Choroid plexus epithelial cell (primary cell): ENCODE results near the gene SYNJ1.

Experiments
- DNase-seq: peaks from one replicate; pipeline ENCODE4 v3.0.0-alpha.2; 2010; ENCODE audit warnings: low read depth
- H3K4me3 ChIP-seq: 2 replicates; pipeline ENCODE4 v1.5.1; 2011; ENCODE audit warnings: low read depth, mild to moderate bottlenecking, control low read depth, low read length, moderate library complexity
- TF ChIP-seq, protein P1 (sequence below): conservative IDR thresholded peaks from 2 replicates; pipeline ENCODE4 v1.5.1; 2011; ENCODE audit warnings: low read depth, mild to moderate bottlenecking, control low read depth, inconsistent platforms, low read length, moderate library complexity

Gene SYNJ1

DNA sequence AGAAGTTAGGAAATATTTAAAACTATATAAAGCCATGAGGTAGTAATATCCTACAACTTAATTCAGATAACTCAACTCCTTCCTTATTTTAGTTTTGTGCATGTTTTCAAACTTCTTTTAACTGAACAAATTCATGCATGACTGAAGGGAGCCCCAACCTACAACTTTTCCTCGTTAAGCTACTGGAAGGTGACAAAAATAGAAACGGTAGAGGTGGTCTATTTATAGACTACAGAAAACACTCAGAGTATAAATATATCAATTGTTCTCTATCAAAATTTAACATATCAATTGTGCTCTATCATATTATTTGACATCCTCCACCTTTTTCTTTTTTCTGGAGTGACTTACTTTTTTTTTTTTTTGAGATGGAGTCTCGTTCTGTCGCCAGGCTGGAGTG lies 16.8 kb downstream of the SYNJ1 start:
- no peak for DNase-seq
- no peak overlapping the region for H3K4me3 ChIP-seq
- TF ChIP-seq, protein P1, sequence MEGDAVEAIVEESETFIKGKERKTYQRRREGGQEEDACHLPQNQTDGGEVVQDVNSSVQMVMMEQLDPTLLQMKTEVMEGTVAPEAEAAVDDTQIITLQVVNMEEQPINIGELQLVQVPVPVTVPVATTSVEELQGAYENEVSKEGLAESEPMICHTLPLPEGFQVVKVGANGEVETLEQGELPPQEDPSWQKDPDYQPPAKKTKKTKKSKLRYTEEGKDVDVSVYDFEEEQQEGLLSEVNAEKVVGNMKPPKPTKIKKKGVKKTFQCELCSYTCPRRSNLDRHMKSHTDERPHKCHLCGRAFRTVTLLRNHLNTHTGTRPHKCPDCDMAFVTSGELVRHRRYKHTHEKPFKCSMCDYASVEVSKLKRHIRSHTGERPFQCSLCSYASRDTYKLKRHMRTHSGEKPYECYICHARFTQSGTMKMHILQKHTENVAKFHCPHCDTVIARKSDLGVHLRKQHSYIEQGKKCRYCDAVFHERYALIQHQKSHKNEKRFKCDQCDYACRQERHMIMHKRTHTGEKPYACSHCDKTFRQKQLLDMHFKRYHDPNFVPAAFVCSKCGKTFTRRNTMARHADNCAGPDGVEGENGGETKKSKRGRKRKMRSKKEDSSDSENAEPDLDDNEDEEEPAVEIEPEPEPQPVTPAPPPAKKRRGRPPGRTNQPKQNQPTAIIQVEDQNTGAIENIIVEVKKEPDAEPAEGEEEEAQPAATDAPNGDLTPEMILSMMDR: no peak

DNA sequence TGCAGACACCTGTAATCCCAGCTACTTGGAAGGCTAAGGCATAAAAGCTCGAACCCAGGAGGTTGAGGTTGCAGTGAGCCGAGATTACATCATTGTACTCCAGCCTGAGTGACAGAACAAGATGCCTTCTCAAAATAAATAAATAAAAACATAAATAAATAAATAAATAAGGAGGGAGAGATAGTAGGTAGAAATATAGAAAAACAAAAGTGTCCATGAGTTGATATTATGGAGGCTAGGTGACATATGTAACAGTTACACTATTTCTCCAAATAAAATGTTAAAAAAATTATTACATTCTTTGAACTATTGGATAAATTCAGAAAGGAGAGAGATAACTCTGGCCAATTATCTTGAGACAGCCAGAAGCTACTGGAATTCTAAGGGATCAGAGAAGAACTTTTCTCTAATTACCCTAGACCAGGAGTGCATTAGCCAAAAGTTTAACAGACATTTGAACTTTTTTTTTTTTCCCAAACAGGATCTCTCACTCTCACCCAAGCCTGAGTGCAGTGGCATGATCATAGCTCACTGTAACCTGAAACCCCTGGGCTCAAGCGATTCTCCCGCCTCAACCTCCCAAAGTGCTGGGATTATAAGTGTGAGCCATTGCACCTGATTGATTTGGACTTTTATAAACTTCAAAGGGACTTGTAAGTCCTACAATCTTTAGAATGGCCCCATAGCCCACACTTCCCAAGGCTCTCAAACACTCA lies 17.6 kb downstream of the SYNJ1 start:
- H3K4me3 ChIP-seq: no peak overlapping the region
- TF ChIP-seq, protein P1: no peak
- DNase-seq: no peak

DNA sequence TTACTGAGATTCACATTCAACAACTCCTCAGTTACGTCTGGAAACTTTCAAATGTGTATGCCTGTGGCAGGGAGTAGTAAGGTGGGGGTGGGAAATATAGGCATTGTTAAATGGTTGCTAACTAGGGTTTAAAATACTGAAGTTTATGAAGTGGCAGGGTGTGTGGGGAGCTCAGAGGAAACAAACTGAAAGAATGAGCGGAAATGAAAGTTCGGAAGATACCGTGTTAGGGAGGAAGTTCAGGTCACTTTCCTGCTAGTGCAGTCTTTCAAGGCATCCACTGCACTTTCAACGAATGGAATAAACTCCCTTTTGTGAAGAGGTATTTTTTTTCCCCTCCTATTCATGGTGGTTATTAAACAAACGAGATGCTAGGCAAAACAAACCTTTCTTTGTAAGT lies 19.7 kb downstream of the SYNJ1 start:
- no peak for DNase-seq
- H3K4me3 ChIP-seq: no peak overlapping the region
- TF ChIP-seq, protein P1: no peak

DNA sequence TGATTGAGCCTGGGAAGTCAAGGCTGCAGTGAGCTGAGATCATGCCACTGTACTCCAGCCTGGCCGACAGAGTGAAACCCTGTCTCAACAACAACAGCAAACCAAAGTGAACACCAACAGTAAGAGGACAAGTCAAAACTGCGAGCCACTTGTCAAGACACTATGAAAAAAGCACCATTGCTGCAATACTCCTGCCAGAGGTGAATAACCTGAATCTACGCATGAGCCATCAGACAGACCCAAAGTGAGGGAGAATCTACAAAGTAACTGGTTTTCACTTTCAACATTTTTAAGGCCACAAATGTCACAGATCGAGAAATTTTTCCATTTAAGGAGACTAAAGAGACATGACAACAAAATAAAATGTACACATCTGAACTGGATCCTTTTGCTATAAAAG lies 21.9 kb downstream of the SYNJ1 start:
- DNase-seq: no peak
- TF ChIP-seq, protein P1: no peak
- H3K4me3 ChIP-seq: no peak overlapping the region

DNA sequence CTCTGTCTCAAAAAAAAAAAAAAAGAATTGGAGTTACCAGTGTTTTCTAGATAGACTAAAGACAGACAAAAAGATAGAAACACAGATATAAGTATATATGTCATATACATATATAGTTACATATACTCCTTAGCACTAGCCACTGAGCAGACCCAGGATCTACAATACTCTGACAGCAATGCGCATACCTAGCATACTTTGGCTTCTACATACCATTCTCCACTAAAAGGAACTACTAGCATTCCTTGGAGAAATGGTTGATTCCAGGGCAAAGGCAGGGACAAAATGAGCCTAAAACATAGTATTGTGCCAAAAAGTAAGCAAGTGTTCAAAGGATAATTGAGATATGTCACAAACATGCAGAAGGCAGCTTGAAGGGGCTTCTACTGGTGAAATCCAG lies 22.7 kb downstream of the SYNJ1 start:
- H3K4me3 ChIP-seq: no peak overlapping the region
- TF ChIP-seq, protein P1: no peak
- peak; percentile 51 for DNase-seq

DNA sequence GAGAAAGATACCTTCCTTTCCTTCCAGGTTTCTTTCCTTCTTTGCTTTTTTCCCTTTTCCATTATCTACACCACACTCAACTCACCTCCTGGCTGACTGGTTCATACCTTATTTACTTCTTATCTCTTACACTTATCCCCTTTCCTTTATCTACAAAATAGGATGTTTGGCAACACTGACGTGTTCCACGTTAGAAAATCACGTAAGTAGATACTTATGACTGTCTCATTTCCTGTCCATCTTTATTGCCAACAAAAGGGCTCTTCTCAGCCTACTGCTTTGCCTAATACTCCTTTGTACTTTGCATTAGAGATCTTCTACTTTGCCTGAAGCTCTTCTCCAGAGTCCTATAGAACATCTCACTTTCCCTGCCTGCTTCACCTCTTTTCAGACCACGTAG lies 25.1 kb downstream of the SYNJ1 start:
- DNase-seq: peak; percentile 62
- H3K4me3 ChIP-seq: no peak overlapping the region
- TF ChIP-seq, protein P1: no peak

DNA sequence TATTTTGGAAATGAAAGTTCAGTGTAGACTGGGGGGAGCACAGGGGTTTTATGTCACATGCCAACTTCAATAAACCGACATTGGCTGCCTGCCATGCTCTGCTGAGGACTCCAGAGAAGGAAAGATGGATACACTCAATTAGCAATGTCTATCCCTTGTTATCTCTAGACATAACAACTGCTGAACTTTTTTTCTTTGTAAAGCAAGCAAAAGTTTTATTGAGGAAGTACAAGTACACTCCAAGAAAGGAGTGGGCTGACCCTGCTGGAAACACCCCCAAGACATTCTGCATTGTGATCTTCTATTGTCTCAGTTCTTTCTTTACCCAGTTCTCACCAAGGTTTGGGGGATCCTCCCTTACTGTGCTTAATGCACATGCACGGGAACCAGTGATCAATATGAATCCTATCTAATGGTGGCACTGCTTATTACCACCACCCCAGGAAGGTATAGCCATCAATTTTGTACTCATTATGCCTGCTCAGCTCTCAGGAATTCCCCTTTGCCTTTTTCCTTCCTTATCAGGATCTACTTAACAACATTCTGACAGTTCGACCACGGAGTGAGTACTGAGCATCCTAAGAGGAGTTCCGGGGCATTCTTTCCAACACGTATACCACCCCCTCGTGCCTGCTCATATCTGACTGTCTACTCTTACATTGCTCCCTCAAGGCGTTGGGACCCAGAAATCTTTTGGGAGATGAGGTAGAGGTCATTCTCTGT lies 28.7 kb downstream of the SYNJ1 start:
- TF ChIP-seq, protein P1: no peak
- DNase-seq: no peak
- no peak overlapping the region for H3K4me3 ChIP-seq
